ENCODE measurements around the gene EXOC6B. TPM values are rescaled to one million over a fixed set of nuclear protein-coding genes. Genes with fewer than 3 reads are reported as not detected.

Gene EXOC6B
- total and polyA plus RNA-seq, 2 of the 8 experiments (the other 6 are each of a cell fraction or from before 2014, with no cell fraction given), result 13.5 to 33.0 TPM

DNA sequence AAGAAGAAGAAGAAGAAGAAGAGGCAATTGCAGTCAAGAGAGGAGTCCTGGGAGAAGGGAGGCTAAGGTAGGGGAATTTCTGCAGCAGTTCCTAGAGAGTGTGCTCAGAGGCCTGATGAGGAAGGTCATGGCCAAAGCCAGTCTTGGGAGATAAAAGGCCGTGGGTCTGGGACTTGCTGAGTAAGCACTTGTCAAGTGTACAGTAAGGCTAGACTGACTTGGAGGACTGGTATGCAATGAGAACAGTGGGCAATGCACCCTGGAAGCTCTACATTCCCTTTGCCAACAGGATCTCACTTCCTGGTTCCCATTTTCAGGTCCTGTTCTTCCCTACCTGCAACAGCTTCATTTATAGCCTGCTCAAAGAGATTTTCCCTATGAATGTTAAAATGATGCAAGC is 649.6 kb downstream of the EXOC6B start:
- no peak overlapping the region for H3K4me3 ChIP-seq (ENCODE audit: extremely low read depth in 1 of 4, insufficient read depth in 2 of 4, low read depth in 3 of 4, low read length in 4 of 4)
- H2BK20ac ChIP-seq (ENCODE audit: low read length), result no peak overlapping the region
- no peak overlapping the region for H3K18ac ChIP-seq (ENCODE audit: extremely low read depth, low read length)
- no peaks in the 10 kb centered on the region; a peak in 1 of 4 replicates for H3K9me3 ChIP-seq (ENCODE audit: insufficient read depth in 2 of 2, low read depth in 1 of 2, low read length in 1 of 2)
- H4K91ac ChIP-seq (replicated peaks; ENCODE audit: insufficient read length, low read length), result no peak overlapping the region
- POLR2A ChIA-PET (ENCODE audit: partially characterized antibody), result no interaction called here
- H2AK5ac ChIP-seq (ENCODE audit: low read depth, low read length), result no peak overlapping the region
- FAIRE-seq (no peak), DNase-seq (ENCODE audit: low read depth in 1 of 2, low spot score in 2 of 2) (no peak)
- no peak overlapping the region for H3K14ac ChIP-seq (ENCODE audit: insufficient read length)
- H3K23ac ChIP-seq (ENCODE audit: insufficient read length), result no peak overlapping the region
- H4K20me1 ChIP-seq (replicated peaks in 1 of 2; ENCODE audit: control insufficient read depth in 1 of 2, insufficient read depth in 2 of 2, low read length in 2 of 2), result no peaks in the 10 kb centered on the region
- H3K79me1 ChIP-seq (ENCODE audit: low read depth, low read length), result no peaks in the 10 kb centered on the region
- H3K27me3 ChIP-seq (replicated peaks in 1 of 4; ENCODE audit: control insufficient read depth in 3 of 4, extremely low read depth in 1 of 4, insufficient read depth in 3 of 4, low read length in 3 of 4), result no peaks in the 10 kb centered on the region; a peak in 2 of 7 replicates
- H3K23me2 ChIP-seq (ENCODE audit: low read depth, low read length), result 0 out of 2 replicates have a peak, but pooled peaks cover 2% of the 10 kb centered on the region
- no peak overlapping the region for H3K27ac ChIP-seq (ENCODE audit: low read depth, low read length)
- CTCF ChIA-PET (ENCODE audit: partially characterized antibody), result interaction anchor here (0.9 to 1.9 kb wide), 3 partner anchors 10 to 630 kb away, joined by 3 to 6 read pairs (median 4); no protein-coding TSS in a partner anchor
- H4K5ac ChIP-seq (ENCODE audit: insufficient read length, low read depth, low read length), result no peak overlapping the region
- H3K9ac ChIP-seq (replicated peaks in 1 of 4; ENCODE audit: extremely low read depth in 1 of 4, low read depth in 3 of 4, low read length in 3 of 4), result no peak overlapping the region
- H3K36me3 ChIP-seq (ENCODE audit: control insufficient read depth in 2 of 4, insufficient read depth in 4 of 4, low read length in 3 of 4), result no peaks in the 10 kb centered on the region
- no peak overlapping the region for H2BK12ac ChIP-seq (ENCODE audit: low read depth, low read length)
- no peak overlapping the region for H2BK5ac ChIP-seq (ENCODE audit: low read depth, low read length)
- no peak overlapping the region for H2AFZ ChIP-seq (ENCODE audit: low read length)
- 93% methylated on average over 1 of the region's 1 CpG; no CpG with 5 or more reads in 1 of the 2 experiments for WGBS, 2 experiments (ENCODE audit: extremely low coverage in 1 of 2, insufficient coverage in 1 of 2, insufficient read length in 1 of 2, insufficient replicate concordance in 2 of 2, low coverage in 1 of 2, low lambda C conversion rate in 2 of 2, missing lambda C conversion rate in 1 of 2)
- no peak overlapping the region for H3K4ac ChIP-seq (replicated peaks; ENCODE audit: insufficient read length, low read depth, low read length)
- H2BK120ac ChIP-seq (replicated peaks; ENCODE audit: low read depth, low read length), result no peak overlapping the region
- no peak overlapping the region for H2BK15ac ChIP-seq (ENCODE audit: low read length)
- H3K4me2 ChIP-seq (ENCODE audit: insufficient read depth in 1 of 2, low read depth in 2 of 2, low read length in 2 of 2), result no peak overlapping the region
- H3K4me1 ChIP-seq (replicated peaks in 1 of 4; ENCODE audit: control insufficient read depth in 3 of 4, insufficient read depth in 4 of 4, low read length in 3 of 4), result peaks cover 2 to 10% (median 7%) of the 10 kb centered on the region in 4 experiments; a peak in 4 of 7 replicates
- H4K8ac ChIP-seq (ENCODE audit: extremely low read depth, insufficient read depth, low read length), result no peak overlapping the region
- H3K56ac ChIP-seq (replicated peaks; ENCODE audit: insufficient read length, low read depth, low read length), result no peak overlapping the region
- no peaks in the 10 kb centered on the region for H3K79me2 ChIP-seq (ENCODE audit: control insufficient read depth in 1 of 2, insufficient read depth in 2 of 2, low read length in 2 of 2)
- TF ChIP-seq SP1 (IDR thresholded peaks at IDR 0.05; ENCODE audit: low read depth, low read length) (no peak), JUND (IDR thresholded peaks at IDR 0.05; ENCODE audit: low read length) (no peak), SAP30 (IDR thresholded peaks at IDR 0.05; ENCODE audit: insufficient read depth, insufficient replicate concordance, low read length) (no peak), NRF1 (IDR thresholded peaks at IDR 0.05; ENCODE audit: low read depth, low read length) (no peak), SIX5 (IDR thresholded peaks at IDR 0.05; ENCODE audit: low read depth, low read length) (no peak), SUZ12 (IDR thresholded peaks at IDR 0.05; ENCODE audit: low read length) (no peak)
- TF ChIP-seq, protein P1, sequence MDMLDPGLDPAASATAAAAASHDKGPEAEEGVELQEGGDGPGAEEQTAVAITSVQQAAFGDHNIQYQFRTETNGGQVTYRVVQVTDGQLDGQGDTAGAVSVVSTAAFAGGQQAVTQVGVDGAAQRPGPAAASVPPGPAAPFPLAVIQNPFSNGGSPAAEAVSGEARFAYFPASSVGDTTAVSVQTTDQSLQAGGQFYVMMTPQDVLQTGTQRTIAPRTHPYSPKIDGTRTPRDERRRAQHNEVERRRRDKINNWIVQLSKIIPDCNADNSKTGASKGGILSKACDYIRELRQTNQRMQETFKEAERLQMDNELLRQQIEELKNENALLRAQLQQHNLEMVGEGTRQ (IDR thresholded peaks at IDR 0.05; ENCODE audit: low read length), result no peak
